GM23338 (cell line): ENCODE data around the gene CDYL. TPM values are rescaled to one million over a fixed set of nuclear protein-coding genes. Genes with fewer than 3 reads are reported as not detected.

ENCODE experiments used
- ATAC-seq: fragments of 200-7000 bp; cut with Tn5 transposase; 3 replicates; pipeline ENCODE4 v1.9.1; 2020
- DNase-seq: peaks from one replicate; pipeline ENCODE4 v3.0.0-alpha.2; 2015; ENCODE audit warnings: low spot score
- H2AFZ ChIP-seq: fragments of 200-600 bp; sonication (generic); 2 replicates; pipeline ENCODE4 v1.8.0; 2016; ENCODE audit warnings: antibody characterized with exemption, mild to moderate bottlenecking, moderate library complexity
- H3F3A ChIP-seq: fragments of 200-600 bp; sonication (generic); replicated peaks from 2 replicates; pipeline ENCODE4 v1.8.0; 2017; ENCODE audit warnings: antibody characterized with exemption, mixed run types, low read depth
- H3K27ac ChIP-seq: fragments of 200-600 bp; sonication (generic); 2 replicates; pipeline ENCODE4 v1.6.1; 2016; ENCODE audit warnings: low read depth
- H3K27me3 ChIP-seq: fragments of 200-600 bp; sonication (generic); 2 replicates; pipeline ENCODE4 v1.8.0; 2016; ENCODE audit warnings: mild to moderate bottlenecking, mixed run types, moderate library complexity; ENCODE audit not compliant: insufficient read depth
- H3K36me3 ChIP-seq: fragments of 200-600 bp; sonication (generic); 2 replicates; pipeline ENCODE4 v1.8.0; 2016; ENCODE audit warnings: mild to moderate bottlenecking; ENCODE audit not compliant: insufficient read depth
- H3K4me1 ChIP-seq: fragments of 200-600 bp; sonication (generic); 2 replicates; pipeline ENCODE4 v1.8.0; 2016; ENCODE audit warnings: mild to moderate bottlenecking, moderate library complexity; ENCODE audit not compliant: insufficient read depth
- H3K4me2 ChIP-seq: fragments of 200-600 bp; sonication (generic); 2 replicates; pipeline ENCODE4 v1.7.1; 2017; ENCODE audit warnings: mixed run types
- H3K4me3 ChIP-seq: fragments of 200-600 bp; sonication (generic); 2 replicates; pipeline ENCODE4 v1.6.1; 2016; ENCODE audit warnings: mixed run types
- H3K79me2 ChIP-seq: fragments of 200-600 bp; sonication (generic); replicated peaks from 2 replicates; pipeline ENCODE4 v1.8.0; 2017; ENCODE audit warnings: mild to moderate bottlenecking; ENCODE audit not compliant: insufficient read depth
- H3K9me2 ChIP-seq: fragments of 200-600 bp; sonication (generic); 2 replicates; pipeline ENCODE4 v1.8.0; 2017; ENCODE audit not compliant: insufficient read depth
- H4K20me1 ChIP-seq: fragments of 200-600 bp; sonication (generic); replicated peaks from 2 replicates; pipeline ENCODE4 v1.8.0; 2017; ENCODE audit warnings: mild to moderate bottlenecking; ENCODE audit not compliant: insufficient read depth
- H3K27ac Mint-ChIP-seq: 2 replicates; pipeline ENCODE4 v1.8.0; 2020; ENCODE audit warnings: inconsistent platforms, mild to moderate bottlenecking, moderate library complexity, mixed read lengths
- H3K27me3 Mint-ChIP-seq: 3 replicates; pipeline ENCODE4 v1.8.0; 2022; ENCODE audit warnings: low read depth, mild to moderate bottlenecking, moderate library complexity, mixed read lengths, inconsistent platforms; ENCODE audit not compliant: insufficient read depth, poor library complexity
- H3K36me3 Mint-ChIP-seq: 3 replicates; pipeline ENCODE4 v1.8.0; 2021; ENCODE audit warnings: low read depth, mild to moderate bottlenecking, inconsistent platforms, moderate library complexity, mixed read lengths
- H3K4me1 Mint-ChIP-seq: 3 replicates; pipeline ENCODE4 v1.8.0; 2020; ENCODE audit warnings: mild to moderate bottlenecking, inconsistent platforms, mixed read lengths
- H3K4me3 Mint-ChIP-seq: 3 replicates; pipeline ENCODE4 v1.8.0; 2021; ENCODE audit warnings: moderate library complexity, mild to moderate bottlenecking, inconsistent platforms, mixed read lengths
- H3K9me3 Mint-ChIP-seq: 3 replicates; pipeline ENCODE4 v1.8.0; 2020; ENCODE audit warnings: moderate library complexity, mild to moderate bottlenecking, inconsistent platforms, mixed read lengths
- CTCF ChIP-seq, 2 experiments: fragments of 200-600 bp in 1 of 2; sonication (generic) in 1 of 2; conservative IDR thresholded peaks; 2 replicates each; pipeline versions ENCODE4 v1.5.1 to v1.6.1; 2016 to 2017; ENCODE audit warnings: antibody characterized with exemption in 2 of 2, low read depth in 2 of 2, mild to moderate bottlenecking in 2 of 2, moderate library complexity in 1 of 2
- NANOG ChIP-seq: IDR thresholded peaks from 2 replicates; pipeline ENCODE4 v1.6.1; 2016; ENCODE audit warnings: antibody characterized with exemption, borderline replicate concordance
- POLR2AphosphoS5 ChIP-seq: IDR thresholded peaks from 2 replicates; pipeline ENCODE4 v1.6.1; 2016; ENCODE audit warnings: antibody characterized with exemption, low read depth
- STAT1 ChIP-seq: IDR thresholded peaks from one replicate; pipeline ENCODE4 v1.6.1; 2016; ENCODE audit warnings: antibody characterized with exemption; ENCODE audit not compliant: unreplicated experiment
- polyA plus RNA-seq: library from polyadenylated mRNA; unstranded; fragments of >200 nt; fragmentation: Nextera tagmentation; extraction: Ambion mirVana; gene quantifications from 2 replicates; pipeline ENCODE4 v1.2.1, GENCODE V29; 2016
- total RNA-seq: library from RNA; depleted of rRNA; stranded (reverse); fragments of >200 nt; shearing (Covaris generic); gene quantifications from 2 replicates; pipeline ENCODE4 v1.2.3, GENCODE V29; 2014
- TF ChIP-seq, protein P1 (sequence below): fragments of 250-450 bp; sonication (Bioruptor Pico); IDR thresholded peaks from 2 replicates; pipeline ENCODE4 v1.5.0; 2020; ENCODE audit warnings: mild to moderate bottlenecking, moderate library complexity
- TF ChIP-seq, protein P2 (sequence below): IDR thresholded peaks from 2 replicates; pipeline ENCODE4 v1.6.1; 2016; ENCODE audit warnings: antibody characterized with exemption

CDYL gene
- total and polyA plus RNA-seq, 2 experiments from 2014 or later: 67.2 to 128 TPM

DNA sequence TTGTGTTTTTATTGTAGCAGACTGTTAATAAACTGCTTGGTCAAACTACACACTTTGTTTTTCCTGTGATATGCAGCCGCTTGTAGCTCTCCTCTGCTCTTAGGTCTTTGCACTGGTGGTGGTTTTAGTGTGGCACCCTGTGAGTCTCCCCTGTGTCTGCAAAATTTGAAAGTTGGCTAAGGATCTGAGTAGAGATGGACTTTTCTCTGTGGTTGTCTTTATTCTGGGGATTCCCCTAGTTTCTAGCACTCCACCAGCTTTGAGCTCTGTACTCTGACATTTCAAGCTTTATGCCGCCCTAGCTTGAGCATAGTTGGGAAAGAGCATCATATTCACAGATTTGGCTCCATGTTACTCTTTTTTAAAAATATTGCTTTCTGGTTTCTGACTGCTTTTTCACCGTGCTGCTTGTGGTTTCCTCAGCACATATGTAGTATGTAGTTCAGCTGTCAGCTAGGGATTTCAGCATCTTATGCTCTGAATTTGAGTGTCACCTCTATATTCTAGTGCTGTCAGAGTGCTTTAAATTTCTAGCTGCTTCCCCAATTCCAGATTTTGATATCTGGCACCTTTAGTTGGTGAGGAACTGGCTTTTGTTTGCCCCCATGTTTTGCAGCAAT is 25.4 kb downstream of the CDYL start (continued):
- TF ChIP-seq, protein P1, sequence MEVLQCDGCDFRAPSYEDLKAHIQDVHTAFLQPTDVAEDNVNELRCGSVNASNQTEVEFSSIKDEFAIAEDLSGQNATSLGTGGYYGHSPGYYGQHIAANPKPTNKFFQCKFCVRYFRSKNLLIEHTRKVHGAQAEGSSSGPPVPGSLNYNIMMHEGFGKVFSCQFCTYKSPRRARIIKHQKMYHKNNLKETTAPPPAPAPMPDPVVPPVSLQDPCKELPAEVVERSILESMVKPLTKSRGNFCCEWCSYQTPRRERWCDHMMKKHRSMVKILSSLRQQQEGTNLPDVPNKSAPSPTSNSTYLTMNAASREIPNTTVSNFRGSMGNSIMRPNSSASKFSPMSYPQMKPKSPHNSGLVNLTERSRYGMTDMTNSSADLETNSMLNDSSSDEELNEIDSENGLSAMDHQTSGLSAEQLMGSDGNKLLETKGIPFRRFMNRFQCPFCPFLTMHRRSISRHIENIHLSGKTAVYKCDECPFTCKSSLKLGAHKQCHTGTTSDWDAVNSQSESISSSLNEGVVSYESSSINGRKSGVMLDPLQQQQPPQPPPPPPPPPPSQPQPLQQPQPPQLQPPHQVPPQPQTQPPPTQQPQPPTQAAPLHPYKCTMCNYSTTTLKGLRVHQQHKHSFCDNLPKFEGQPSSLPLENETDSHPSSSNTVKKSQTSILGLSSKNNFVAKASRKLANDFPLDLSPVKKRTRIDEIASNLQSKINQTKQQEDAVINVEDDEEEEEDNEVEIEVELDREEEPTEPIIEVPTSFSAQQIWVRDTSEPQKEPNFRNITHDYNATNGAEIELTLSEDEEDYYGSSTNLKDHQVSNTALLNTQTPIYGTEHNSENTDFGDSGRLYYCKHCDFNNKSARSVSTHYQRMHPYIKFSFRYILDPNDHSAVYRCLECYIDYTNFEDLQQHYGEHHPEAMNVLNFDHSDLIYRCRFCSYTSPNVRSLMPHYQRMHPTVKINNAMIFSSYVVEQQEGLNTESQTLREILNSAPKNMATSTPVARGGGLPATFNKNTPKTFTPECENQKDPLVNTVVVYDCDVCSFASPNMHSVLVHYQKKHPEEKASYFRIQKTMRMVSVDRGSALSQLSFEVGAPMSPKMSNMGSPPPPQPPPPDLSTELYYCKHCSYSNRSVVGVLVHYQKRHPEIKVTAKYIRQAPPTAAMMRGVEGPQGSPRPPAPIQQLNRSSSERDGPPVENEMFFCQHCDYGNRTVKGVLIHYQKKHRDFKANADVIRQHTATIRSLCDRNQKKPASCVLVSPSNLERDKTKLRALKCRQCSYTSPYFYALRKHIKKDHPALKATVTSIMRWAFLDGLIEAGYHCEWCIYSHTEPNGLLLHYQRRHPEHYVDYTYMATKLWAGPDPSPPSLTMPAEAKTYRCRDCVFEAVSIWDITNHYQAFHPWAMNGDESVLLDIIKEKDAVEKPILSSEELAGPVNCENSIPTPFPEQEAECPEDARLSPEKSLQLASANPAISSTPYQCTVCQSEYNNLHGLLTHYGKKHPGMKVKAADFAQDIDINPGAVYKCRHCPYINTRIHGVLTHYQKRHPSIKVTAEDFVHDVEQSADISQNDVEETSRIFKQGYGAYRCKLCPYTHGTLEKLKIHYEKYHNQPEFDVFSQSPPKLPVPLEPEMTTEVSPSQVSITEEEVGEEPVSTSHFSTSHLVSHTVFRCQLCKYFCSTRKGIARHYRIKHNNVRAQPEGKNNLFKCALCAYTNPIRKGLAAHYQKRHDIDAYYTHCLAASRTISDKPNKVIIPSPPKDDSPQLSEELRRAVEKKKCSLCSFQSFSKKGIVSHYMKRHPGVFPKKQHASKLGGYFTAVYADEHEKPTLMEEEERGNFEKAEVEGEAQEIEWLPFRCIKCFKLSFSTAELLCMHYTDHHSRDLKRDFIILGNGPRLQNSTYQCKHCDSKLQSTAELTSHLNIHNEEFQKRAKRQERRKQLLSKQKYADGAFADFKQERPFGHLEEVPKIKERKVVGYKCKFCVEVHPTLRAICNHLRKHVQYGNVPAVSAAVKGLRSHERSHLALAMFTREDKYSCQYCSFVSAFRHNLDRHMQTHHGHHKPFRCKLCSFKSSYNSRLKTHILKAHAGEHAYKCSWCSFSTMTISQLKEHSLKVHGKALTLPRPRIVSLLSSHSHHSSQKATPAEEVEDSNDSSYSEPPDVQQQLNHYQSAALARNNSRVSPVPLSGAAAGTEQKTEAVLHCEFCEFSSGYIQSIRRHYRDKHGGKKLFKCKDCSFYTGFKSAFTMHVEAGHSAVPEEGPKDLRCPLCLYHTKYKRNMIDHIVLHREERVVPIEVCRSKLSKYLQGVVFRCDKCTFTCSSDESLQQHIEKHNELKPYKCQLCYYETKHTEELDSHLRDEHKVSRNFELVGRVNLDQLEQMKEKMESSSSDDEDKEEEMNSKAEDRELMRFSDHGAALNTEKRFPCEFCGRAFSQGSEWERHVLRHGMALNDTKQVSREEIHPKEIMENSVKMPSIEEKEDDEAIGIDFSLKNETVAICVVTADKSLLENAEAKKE (CRISPR knock-in tag): no peak
- TF ChIP-seq NANOG (no peak), STAT1 (no peak), POLR2AphosphoS5 (no peak), CTCF (conservative IDR thresholded peaks at IDR 0.05; ENCODE audit: low read depth in 2 of 2) (no peak)

- DNase-seq (no peak), ATAC-seq (no peak)
- no peak for TF ChIP-seq POLR2AphosphoS5
- TF ChIP-seq, protein P2, sequence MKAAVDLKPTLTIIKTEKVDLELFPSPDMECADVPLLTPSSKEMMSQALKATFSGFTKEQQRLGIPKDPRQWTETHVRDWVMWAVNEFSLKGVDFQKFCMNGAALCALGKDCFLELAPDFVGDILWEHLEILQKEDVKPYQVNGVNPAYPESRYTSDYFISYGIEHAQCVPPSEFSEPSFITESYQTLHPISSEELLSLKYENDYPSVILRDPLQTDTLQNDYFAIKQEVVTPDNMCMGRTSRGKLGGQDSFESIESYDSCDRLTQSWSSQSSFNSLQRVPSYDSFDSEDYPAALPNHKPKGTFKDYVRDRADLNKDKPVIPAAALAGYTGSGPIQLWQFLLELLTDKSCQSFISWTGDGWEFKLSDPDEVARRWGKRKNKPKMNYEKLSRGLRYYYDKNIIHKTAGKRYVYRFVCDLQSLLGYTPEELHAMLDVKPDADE: no peak
- H3K4me3 Mint-ChIP-seq: no peak overlapping the region
- H3K4me2 ChIP-seq: no peak overlapping the region
- H3K27me3 Mint-ChIP-seq: peaks cover 6% of the 10 kb centered on the region
- peaks cover 9% of the 10 kb centered on the region for H3K36me3 Mint-ChIP-seq
- peaks cover 100% of the 10 kb centered on the region for H3K79me2 ChIP-seq
- H4K20me1 ChIP-seq: peaks cover 96% of the 10 kb centered on the region
- peaks cover 77% of the 10 kb centered on the region for H3K4me1 Mint-ChIP-seq
- no peak overlapping the region for H3K4me3 ChIP-seq
- H3F3A ChIP-seq: no peaks in the 10 kb centered on the region; the same call in 1 of the 2 replicates
- H3K4me1 ChIP-seq: peaks cover 42% of the 10 kb centered on the region
- H2AFZ ChIP-seq: no peak overlapping the region
- no peaks in the 10 kb centered on the region for H3K36me3 ChIP-seq
- no peak overlapping the region for H3K27ac Mint-ChIP-seq
- no peaks in the 10 kb centered on the region for H3K9me2 ChIP-seq
- H3K27ac ChIP-seq: no peak overlapping the region
- H3K27me3 ChIP-seq: no peaks in the 10 kb centered on the region
- H3K9me3 Mint-ChIP-seq: no peaks in the 10 kb centered on the region; the same call in 2 of the 3 replicates
Observed at GRCh38 chr6:4802312-4802935, 26.2 kb downstream of the CDYL start.
